ENCODE results near the gene ELF4. TPM values are rescaled to one million over a fixed set of nuclear protein-coding genes. Genes with fewer than 3 reads are reported as not detected.

Gene ELF4
- total and polyA plus RNA-seq, 9 of the 15 experiments (the other 6 are each of a cell fraction or from before 2014, with no cell fraction given) = 5.9 to 55.8 (median 25.2) TPM

DNA sequence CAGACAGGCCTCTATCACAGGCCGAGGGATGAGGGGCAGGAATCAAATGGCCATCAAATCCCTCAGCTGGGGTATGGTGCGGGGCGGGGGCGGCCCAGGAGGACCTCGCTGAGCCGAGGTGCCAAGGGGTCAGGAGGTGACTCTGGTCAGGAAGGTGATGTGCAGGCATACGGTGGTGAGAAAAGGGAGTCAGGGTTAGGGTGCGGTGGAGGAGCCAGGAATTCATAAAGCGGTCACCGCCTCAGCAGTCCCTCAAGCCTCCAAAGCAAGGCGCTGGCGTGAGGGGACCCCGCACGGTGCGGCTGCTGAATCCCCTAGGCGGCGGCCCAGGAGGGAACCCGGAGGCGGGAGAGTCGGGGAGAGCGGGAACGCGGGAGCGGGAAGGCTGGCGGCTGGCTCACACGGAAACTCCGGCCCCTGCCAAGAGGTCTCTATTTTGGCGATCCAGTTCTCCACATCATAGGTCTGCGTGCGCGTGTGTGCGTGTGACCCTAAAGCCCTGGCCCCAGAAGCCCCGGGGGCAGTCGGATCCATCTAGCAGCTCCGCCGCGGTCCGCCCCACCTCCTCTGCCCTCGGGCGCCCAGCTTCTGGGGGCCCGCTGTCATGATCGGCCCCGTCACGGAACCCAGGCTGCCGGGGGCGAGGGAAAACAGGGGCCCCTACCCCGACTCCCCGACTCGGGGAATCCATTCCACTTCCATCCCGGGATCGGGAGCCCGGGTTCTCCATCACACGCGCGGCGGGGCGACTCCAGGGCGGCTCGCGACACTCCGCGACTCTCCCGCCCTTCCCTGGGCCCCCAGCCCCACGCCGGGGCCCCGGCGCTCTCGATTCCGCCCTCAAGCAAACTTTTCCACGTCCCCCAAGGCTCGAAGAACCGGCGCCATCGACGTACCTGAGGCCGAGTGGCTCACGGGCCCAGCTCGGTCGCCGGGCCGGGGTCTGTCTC lies 593 bp downstream of the ELF4 start (continued):
- TF ChIP-seq, protein P1, sequence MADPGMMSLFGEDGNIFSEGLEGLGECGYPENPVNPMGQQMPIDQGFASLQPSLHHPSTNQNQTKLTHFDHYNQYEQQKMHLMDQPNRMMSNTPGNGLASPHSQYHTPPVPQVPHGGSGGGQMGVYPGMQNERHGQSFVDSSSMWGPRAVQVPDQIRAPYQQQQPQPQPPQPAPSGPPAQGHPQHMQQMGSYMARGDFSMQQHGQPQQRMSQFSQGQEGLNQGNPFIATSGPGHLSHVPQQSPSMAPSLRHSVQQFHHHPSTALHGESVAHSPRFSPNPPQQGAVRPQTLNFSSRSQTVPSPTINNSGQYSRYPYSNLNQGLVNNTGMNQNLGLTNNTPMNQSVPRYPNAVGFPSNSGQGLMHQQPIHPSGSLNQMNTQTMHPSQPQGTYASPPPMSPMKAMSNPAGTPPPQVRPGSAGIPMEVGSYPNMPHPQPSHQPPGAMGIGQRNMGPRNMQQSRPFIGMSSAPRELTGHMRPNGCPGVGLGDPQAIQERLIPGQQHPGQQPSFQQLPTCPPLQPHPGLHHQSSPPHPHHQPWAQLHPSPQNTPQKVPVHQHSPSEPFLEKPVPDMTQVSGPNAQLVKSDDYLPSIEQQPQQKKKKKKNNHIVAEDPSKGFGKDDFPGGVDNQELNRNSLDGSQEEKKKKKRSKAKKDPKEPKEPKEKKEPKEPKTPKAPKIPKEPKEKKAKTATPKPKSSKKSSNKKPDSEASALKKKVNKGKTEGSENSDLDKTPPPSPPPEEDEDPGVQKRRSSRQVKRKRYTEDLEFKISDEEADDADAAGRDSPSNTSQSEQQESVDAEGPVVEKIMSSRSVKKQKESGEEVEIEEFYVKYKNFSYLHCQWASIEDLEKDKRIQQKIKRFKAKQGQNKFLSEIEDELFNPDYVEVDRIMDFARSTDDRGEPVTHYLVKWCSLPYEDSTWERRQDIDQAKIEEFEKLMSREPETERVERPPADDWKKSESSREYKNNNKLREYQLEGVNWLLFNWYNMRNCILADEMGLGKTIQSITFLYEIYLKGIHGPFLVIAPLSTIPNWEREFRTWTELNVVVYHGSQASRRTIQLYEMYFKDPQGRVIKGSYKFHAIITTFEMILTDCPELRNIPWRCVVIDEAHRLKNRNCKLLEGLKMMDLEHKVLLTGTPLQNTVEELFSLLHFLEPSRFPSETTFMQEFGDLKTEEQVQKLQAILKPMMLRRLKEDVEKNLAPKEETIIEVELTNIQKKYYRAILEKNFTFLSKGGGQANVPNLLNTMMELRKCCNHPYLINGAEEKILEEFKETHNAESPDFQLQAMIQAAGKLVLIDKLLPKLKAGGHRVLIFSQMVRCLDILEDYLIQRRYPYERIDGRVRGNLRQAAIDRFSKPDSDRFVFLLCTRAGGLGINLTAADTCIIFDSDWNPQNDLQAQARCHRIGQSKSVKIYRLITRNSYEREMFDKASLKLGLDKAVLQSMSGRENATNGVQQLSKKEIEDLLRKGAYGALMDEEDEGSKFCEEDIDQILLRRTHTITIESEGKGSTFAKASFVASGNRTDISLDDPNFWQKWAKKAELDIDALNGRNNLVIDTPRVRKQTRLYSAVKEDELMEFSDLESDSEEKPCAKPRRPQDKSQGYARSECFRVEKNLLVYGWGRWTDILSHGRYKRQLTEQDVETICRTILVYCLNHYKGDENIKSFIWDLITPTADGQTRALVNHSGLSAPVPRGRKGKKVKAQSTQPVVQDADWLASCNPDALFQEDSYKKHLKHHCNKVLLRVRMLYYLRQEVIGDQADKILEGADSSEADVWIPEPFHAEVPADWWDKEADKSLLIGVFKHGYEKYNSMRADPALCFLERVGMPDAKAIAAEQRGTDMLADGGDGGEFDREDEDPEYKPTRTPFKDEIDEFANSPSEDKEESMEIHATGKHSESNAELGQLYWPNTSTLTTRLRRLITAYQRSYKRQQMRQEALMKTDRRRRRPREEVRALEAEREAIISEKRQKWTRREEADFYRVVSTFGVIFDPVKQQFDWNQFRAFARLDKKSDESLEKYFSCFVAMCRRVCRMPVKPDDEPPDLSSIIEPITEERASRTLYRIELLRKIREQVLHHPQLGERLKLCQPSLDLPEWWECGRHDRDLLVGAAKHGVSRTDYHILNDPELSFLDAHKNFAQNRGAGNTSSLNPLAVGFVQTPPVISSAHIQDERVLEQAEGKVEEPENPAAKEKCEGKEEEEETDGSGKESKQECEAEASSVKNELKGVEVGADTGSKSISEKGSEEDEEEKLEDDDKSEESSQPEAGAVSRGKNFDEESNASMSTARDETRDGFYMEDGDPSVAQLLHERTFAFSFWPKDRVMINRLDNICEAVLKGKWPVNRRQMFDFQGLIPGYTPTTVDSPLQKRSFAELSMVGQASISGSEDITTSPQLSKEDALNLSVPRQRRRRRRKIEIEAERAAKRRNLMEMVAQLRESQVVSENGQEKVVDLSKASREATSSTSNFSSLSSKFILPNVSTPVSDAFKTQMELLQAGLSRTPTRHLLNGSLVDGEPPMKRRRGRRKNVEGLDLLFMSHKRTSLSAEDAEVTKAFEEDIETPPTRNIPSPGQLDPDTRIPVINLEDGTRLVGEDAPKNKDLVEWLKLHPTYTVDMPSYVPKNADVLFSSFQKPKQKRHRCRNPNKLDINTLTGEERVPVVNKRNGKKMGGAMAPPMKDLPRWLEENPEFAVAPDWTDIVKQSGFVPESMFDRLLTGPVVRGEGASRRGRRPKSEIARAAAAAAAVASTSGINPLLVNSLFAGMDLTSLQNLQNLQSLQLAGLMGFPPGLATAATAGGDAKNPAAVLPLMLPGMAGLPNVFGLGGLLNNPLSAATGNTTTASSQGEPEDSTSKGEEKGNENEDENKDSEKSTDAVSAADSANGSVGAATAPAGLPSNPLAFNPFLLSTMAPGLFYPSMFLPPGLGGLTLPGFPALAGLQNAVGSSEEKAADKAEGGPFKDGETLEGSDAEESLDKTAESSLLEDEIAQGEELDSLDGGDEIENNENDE (IDR thresholded peaks at IDR 0.05; ENCODE audit: low read depth, low read length) = no peak
- TF ChIP-seq ZNF41 (CRISPR knock-in tag; conservative IDR thresholded peaks at IDR 0.05) (no peak), FOXP1 (CRISPR knock-in tag; IDR thresholded peaks at IDR 0.05) (no peak), ZEB2 (IDR thresholded peaks at IDR 0.05) (no peak), PCBP2 (IDR thresholded peaks at IDR 0.05; ENCODE audit: low read depth, low read length, poor library complexity, severe bottlenecking) (no peak), U2AF1 (optimal IDR thresholded peaks at IDR 0.05; ENCODE audit: low read depth, low read length) (no peak), ZNF263 (CRISPR knock-in tag; IDR thresholded peaks at IDR 0.05; ENCODE audit: borderline replicate concordance) (no peak; the same call in 1 of the 2 replicates), ZNF347 (CRISPR knock-in tag; IDR thresholded peaks at IDR 0.05; ENCODE audit: low read depth) (no peak), EGR1 (conservative IDR thresholded peaks at IDR 0.05) (peak; percentile 70), MCM3 (IDR thresholded peaks at IDR 0.05) (no peak), RNF219 (CRISPR knock-in tag; IDR thresholded peaks at IDR 0.05) (no peak), MAZ (CRISPR knock-in tag; conservative IDR thresholded peaks at IDR 0.05 in 1 of 2, IDR thresholded peaks at IDR 0.05 in 1 of 2) (peak; percentile 12 to 47; a peak in 1 of 4 replicates), THRAP3 (IDR thresholded peaks at IDR 0.05; ENCODE audit: borderline replicate concordance) (no peak), NUFIP1 (IDR thresholded peaks at IDR 0.05; ENCODE audit: partially characterized antibody) (no peak)

All from K562 (cell line).